ENCODE results near the gene GUCY1B1. TPM values are rescaled to one million over a fixed set of nuclear protein-coding genes. Genes with fewer than 3 reads are reported as not detected.

Gene GUCY1B1
- total RNA-seq (2022; extraction: Qiagen RNA extraction; ENCODE audit: low read depth): 0.20 to 0.33 TPM (median 0.26 TPM) in 5 replicates

DNA sequence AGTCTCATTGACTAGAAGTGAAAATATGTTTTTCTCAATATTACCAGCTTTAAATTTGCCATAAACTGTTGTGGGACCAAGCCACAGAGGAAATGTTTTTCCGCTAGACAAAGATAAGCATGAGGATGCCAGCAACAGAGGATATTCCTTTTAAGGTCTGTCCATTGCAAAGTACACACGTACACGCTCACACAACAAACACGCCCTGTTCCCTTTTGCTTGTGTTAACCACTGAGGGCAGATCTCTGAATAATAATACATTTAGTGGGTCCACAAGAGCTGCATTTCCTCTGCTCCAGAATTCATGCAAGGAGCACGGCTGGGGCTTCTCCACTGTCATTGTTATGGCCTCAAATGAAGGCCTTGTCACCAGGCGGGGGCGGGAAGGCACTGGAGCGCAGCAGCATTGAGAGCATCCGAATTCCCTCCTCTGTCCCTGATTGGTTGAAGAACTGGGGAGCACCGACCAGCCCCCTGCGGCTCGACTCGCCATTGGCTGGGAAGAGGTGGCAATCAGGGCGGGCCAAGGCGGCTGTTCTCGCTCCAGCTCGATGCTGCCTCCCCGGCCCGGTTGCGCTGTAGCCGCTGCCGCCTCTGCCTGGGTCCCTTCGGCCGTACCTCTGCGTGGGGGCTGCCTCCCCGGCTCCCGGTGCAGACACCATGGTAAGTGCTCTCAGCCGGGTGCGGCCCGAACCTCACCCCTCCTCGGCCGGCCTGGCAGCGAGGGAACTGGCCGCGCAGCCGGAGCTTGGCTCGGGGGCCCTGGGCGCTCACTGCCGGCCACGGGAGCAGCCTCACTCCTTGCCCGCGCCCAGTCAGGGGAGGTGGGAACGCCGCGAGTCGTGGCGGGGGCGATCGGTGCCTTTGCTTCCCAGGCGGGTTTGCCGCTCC, at the start of gene GUCY1B1:
Gene GUCY1B1, plus strand, starts transcription at position 541 of the 891 bp plus-strand sequence. Its CDS starts 120 bp downstream, at position 661.

Other genes with a start within 250 kb of the GUCY1B1 start
- gene GUCY1A1, start 92.2 kb upstream of the GUCY1B1 start, total RNA-seq (2022; extraction: Qiagen RNA extraction; ENCODE audit: low read depth): not detected in 5 replicates
- gene ASIC5, start 107.3 kb downstream of the GUCY1B1 start, total RNA-seq (2022; extraction: Qiagen RNA extraction; ENCODE audit: low read depth): not detected in 5 replicates
- gene TDO2, start 144.7 kb downstream of the GUCY1B1 start, total RNA-seq (2022; extraction: Qiagen RNA extraction; ENCODE audit: low read depth): 0.22 to 0.73 TPM (median 0.62 TPM) in 5 replicates
- 0.65 to 1.5 TPM (median 0.88 TPM) in 5 replicates for gene CTSO, start 194.8 kb downstream of the GUCY1B1 start, total RNA-seq (2022; extraction: Qiagen RNA extraction; ENCODE audit: low read depth)